Measurements from ENCODE around the gene TTC29.

DNA sequence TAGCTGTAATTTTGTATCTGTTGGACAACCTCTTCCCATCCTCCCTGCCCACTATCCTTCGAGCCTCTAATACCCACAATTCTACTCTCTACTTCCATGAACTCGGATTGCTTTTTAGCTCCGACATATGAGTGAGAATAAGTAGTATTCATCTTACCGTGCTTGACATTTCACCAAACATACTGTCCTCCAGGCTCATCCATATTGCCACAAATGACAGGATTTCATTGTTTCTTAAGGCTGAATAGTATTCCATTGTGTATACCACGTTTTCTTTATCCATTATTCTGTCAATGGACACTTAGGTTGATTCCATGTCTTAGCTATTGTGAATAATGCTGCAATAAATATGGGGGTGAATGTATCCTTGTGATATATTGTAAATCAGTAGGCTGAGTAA, 26.4 kb upstream of the TTC29 start:
- TF ChIP-seq, protein P1, sequence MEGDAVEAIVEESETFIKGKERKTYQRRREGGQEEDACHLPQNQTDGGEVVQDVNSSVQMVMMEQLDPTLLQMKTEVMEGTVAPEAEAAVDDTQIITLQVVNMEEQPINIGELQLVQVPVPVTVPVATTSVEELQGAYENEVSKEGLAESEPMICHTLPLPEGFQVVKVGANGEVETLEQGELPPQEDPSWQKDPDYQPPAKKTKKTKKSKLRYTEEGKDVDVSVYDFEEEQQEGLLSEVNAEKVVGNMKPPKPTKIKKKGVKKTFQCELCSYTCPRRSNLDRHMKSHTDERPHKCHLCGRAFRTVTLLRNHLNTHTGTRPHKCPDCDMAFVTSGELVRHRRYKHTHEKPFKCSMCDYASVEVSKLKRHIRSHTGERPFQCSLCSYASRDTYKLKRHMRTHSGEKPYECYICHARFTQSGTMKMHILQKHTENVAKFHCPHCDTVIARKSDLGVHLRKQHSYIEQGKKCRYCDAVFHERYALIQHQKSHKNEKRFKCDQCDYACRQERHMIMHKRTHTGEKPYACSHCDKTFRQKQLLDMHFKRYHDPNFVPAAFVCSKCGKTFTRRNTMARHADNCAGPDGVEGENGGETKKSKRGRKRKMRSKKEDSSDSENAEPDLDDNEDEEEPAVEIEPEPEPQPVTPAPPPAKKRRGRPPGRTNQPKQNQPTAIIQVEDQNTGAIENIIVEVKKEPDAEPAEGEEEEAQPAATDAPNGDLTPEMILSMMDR (IDR thresholded peaks at IDR 0.05) = no peak
- TF ChIP-seq EZH2 (IDR thresholded peaks at IDR 0.05; ENCODE audit: borderline replicate concordance, insufficient read depth, low read depth, low read length, poor library complexity, severe bottlenecking) = no peak
